Transverse colon (tissue), 4 donors: ENCODE measurements around the gene LPCAT1. TPM values are rescaled to one million over a fixed set of nuclear protein-coding genes. Genes with fewer than 3 reads are reported as not detected.

Experiments used
- DNase-seq: peaks from one replicate; pipeline ENCODE4 v3.0.0-alpha.2; 2019
- H3K27ac ChIP-seq, 4 donors: fragments of 200-600 bp; sonication (generic); 2 replicates each; pipeline ENCODE4 v1.5.1; 2016 to 2018; ENCODE audit warnings: inconsistent platforms in 4 of 4
- H3K27me3 ChIP-seq: fragments of 200-600 bp; sonication (generic); 2 replicates; pipeline ENCODE4 v1.5.1; 2017; ENCODE audit warnings: inconsistent platforms
- H3K36me3 ChIP-seq, 4 donors: fragments of 200-600 bp; sonication (generic); 2 replicates each; pipeline ENCODE4 v1.5.1; 2017 to 2019; ENCODE audit warnings: inconsistent platforms in 4 of 4
- H3K4me1 ChIP-seq, 4 donors: fragments of 200-600 bp; sonication (generic); 2 replicates each; pipeline ENCODE4 v1.5.1; 2017 to 2020; ENCODE audit warnings: inconsistent platforms in 4 of 4
- H3K4me3 ChIP-seq, 4 donors: fragments of 200-600 bp; sonication (generic); 1 replicate in 1 of 4; 2 replicates in 3 of 4; pipeline versions ENCODE4 v1.5.1 to v1.6.1; 2017 to 2019; ENCODE audit warnings: inconsistent platforms in 4 of 4
- H3K9me3 ChIP-seq, 2 donors: fragments of 200-600 bp; sonication (generic); 2 replicates each; pipeline ENCODE4 v1.5.1; 2017 to 2019; ENCODE audit warnings: inconsistent platforms in 2 of 2
- EP300 ChIP-seq: sonication (generic); formaldehyde crosslinking; IDR thresholded peaks from one replicate; pipeline ENCODE4 v1.6.1; 2017; ENCODE audit warnings: antibody characterized with exemption, low read depth
- POLR2A ChIP-seq: fragments of 450-650 bp; IDR thresholded peaks from one replicate; pipeline ENCODE4 v1.6.1; 2016; ENCODE audit warnings: antibody characterized with exemption, mild to moderate bottlenecking, moderate library complexity
- POLR2AphosphoS5 ChIP-seq, 3 donors: sonication (generic); formaldehyde crosslinking; IDR thresholded peaks; one replicate each; pipeline ENCODE4 v1.6.1; 2016; ENCODE audit warnings: antibody characterized with exemption in 3 of 3
- WGBS, 2 donors: methylation state at CpG; one replicate each; pipeline ENCODE4 v1.1.5; 2018; ENCODE audit warnings: low coverage in 1 of 2; 5-methylcytosine and 5-hydroxymethylcytosine counted together
- in situ Hi-C, 4 donors: fragments of 200-750 bp; cut with MboI; loops; one replicate each; pipeline versions ENCODE4 v1.15.0 to v1.15.1; 2017; ENCODE audit warnings: low sequenced_read_pairs in 3 of 4, low pct_ligation_motif_present in 1 of 4, low pct_unique_long_range_greater_than_20kb in 1 of 4
- intact Hi-C: fragments of 100-400 bp; cut with DNase I; formaldehyde crosslinking; loops from one replicate; pipeline ENCODE4 v1.15.1; 2023; ENCODE audit warnings: low total_unique reads
- total RNA-seq, 4 donors: library from RNA; depleted of rRNA; stranded (reverse); fragments of >200 nt; gene quantifications; one replicate each; pipeline ENCODE4 v1.1.0, GENCODE V29; 2016
- TF ChIP-seq, protein P1 (sequence below), 5 experiments: fragments of 200-600 bp in 3 of 5; fragments of 450-650 bp in 2 of 5; sonication (generic) in 3 of 5; IDR thresholded peaks; 1 replicate in 2 of 5; 2 replicates in 3 of 5; pipeline ENCODE4 v1.5.1; 2016 to 2017; ENCODE audit warnings: antibody characterized with exemption in 5 of 5, inconsistent platforms in 3 of 5, mild to moderate bottlenecking in 2 of 5, moderate library complexity in 1 of 5

The LPCAT1 gene
- total RNA-seq, 4 donors from 2014 or later, result 10.0 to 50.5 (median 21.0) TPM

- Histone ChIP-seq H3K9me3 (no peaks in the 10 kb centered on the region), H3K4me1 (peaks cover 0 to 11% (median 6%) of the 10 kb centered on the region in 4 donors), H3K36me3 (no peaks in the 10 kb centered on the region), H3K27me3 (no peaks in the 10 kb centered on the region), H3K27ac (no peak overlapping the region), H3K4me3 (no peak overlapping the region)
- in situ Hi-C loops (no loop called here), intact Hi-C loops (no loop called here)
- 91% methylated on average over 20 of the region's 25 CpGs; no CpG with 5 or more reads in 1 of the 2 donors for WGBS, 2 donors
- TF ChIP-seq EP300, result no peak
- TF ChIP-seq, protein P1, sequence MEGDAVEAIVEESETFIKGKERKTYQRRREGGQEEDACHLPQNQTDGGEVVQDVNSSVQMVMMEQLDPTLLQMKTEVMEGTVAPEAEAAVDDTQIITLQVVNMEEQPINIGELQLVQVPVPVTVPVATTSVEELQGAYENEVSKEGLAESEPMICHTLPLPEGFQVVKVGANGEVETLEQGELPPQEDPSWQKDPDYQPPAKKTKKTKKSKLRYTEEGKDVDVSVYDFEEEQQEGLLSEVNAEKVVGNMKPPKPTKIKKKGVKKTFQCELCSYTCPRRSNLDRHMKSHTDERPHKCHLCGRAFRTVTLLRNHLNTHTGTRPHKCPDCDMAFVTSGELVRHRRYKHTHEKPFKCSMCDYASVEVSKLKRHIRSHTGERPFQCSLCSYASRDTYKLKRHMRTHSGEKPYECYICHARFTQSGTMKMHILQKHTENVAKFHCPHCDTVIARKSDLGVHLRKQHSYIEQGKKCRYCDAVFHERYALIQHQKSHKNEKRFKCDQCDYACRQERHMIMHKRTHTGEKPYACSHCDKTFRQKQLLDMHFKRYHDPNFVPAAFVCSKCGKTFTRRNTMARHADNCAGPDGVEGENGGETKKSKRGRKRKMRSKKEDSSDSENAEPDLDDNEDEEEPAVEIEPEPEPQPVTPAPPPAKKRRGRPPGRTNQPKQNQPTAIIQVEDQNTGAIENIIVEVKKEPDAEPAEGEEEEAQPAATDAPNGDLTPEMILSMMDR (IDR thresholded peaks at IDR 0.05), result no peak
- TF ChIP-seq POLR2AphosphoS5 (IDR thresholded peaks at IDR 0.05), result no peak
- TF ChIP-seq POLR2A, result no peak
- no peak for DNase-seq
Observed at GRCh38 chr5:1565737-1566734, 42.3 kb upstream of the LPCAT1 start.

- TF ChIP-seq EP300, result no peak
- no peak for TF ChIP-seq POLR2AphosphoS5 (IDR thresholded peaks at IDR 0.05)
- TF ChIP-seq, protein P1 (IDR thresholded peaks at IDR 0.05), result no peak
- no peak for TF ChIP-seq POLR2A
- no peaks in the 10 kb centered on the region for H3K27me3 ChIP-seq
- intact Hi-C loops (no loop called here), in situ Hi-C loops (no loop called here)
- H3K4me3 ChIP-seq, result no peak overlapping the region
- H3K9me3 ChIP-seq, result no peaks in the 10 kb centered on the region
- H3K4me1 ChIP-seq, result peaks cover 0 to 11% (median 6%) of the 10 kb centered on the region in 4 donors
- no peak for DNase-seq
- H3K36me3 ChIP-seq, result no peaks in the 10 kb centered on the region
- no peak overlapping the region for H3K27ac ChIP-seq
- 88 to 100% methylated on average over 1 to 22 of the region's 22 CpGs for WGBS, 2 donors
Observed at GRCh38 chr5:1564824-1565736, 41.3 kb upstream of the LPCAT1 start.

GRCh38 chr5:1564182-1564748 lies 40.5 kb upstream of the LPCAT1 start:
- intact Hi-C loops (no loop called here), in situ Hi-C loops (no loop called here)
- no peaks in the 10 kb centered on the region for H3K27me3 ChIP-seq
- peaks cover 0 to 11% (median 6%) of the 10 kb centered on the region in 4 donors for H3K4me1 ChIP-seq
- DNase-seq, result peak; percentile 41
- H3K36me3 ChIP-seq, result no peaks in the 10 kb centered on the region
- no peaks in the 10 kb centered on the region for H3K9me3 ChIP-seq
- 84% methylated on average over 14 of the region's 14 CpGs; no CpG with 5 or more reads in 1 of the 2 donors for WGBS, 2 donors
- H3K4me3 ChIP-seq, result no peak overlapping the region
- H3K27ac ChIP-seq, result no peak overlapping the region
- TF ChIP-seq EP300, result no peak
- TF ChIP-seq POLR2AphosphoS5 (IDR thresholded peaks at IDR 0.05), result no peak
- TF ChIP-seq, protein P1 (IDR thresholded peaks at IDR 0.05), result no peak
